ENCODE results near the gene C11orf91.

DNA sequence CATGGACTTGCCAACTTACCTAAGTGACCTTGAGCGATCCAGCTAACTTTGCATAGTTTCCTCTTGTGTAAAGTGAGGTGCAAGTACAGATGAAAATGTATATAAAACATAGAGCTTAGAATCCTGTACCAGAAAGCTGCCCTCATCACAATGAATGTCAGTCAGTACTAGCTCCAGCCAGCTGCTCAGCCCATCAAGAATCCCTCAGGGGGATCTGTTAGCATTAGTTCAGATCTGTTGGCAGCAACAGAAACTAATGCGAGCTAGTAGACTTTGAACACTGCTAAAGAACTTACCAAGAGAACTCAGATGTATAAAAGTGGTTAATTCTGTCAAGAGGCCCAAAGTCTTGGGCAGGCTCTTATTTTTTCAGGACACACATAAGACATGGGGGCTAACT, 6.3 kb upstream of the C11orf91 start:
- TF ChIP-seq POLR2A (IDR thresholded peaks at IDR 0.05; ENCODE audit: control extremely low read depth in 1 of 2, low read depth in 2 of 2, low read length in 2 of 2), result no peak
- TF ChIP-seq SP1 (IDR thresholded peaks at IDR 0.05; ENCODE audit: low read depth, low read length), result no peak
- TF ChIP-seq, protein P1, sequence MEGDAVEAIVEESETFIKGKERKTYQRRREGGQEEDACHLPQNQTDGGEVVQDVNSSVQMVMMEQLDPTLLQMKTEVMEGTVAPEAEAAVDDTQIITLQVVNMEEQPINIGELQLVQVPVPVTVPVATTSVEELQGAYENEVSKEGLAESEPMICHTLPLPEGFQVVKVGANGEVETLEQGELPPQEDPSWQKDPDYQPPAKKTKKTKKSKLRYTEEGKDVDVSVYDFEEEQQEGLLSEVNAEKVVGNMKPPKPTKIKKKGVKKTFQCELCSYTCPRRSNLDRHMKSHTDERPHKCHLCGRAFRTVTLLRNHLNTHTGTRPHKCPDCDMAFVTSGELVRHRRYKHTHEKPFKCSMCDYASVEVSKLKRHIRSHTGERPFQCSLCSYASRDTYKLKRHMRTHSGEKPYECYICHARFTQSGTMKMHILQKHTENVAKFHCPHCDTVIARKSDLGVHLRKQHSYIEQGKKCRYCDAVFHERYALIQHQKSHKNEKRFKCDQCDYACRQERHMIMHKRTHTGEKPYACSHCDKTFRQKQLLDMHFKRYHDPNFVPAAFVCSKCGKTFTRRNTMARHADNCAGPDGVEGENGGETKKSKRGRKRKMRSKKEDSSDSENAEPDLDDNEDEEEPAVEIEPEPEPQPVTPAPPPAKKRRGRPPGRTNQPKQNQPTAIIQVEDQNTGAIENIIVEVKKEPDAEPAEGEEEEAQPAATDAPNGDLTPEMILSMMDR (IDR thresholded peaks at IDR 0.05; ENCODE audit: control extremely low read depth in 1 of 3, insufficient read depth in 1 of 3, low read depth in 1 of 3, low read length in 3 of 3), result no peak
- no peak for TF ChIP-seq EP300 (IDR thresholded peaks at IDR 0.05; ENCODE audit: borderline replicate concordance in 1 of 2, low read depth in 2 of 2, low read length in 2 of 2)
- no peak for TF ChIP-seq SAP30 (IDR thresholded peaks at IDR 0.05; ENCODE audit: insufficient read depth, insufficient replicate concordance, low read length)

Measured in H1 (cell line).